Measurements from ENCODE around the gene TEX11. TPM values are rescaled to one million over a fixed set of nuclear protein-coding genes. Genes with fewer than 3 reads are reported as not detected.
"Not testable (repeated sequence)": the region's sequence is repeated elsewhere in the genome, so short reads cannot be mapped to it uniquely, and the experiment has no call there.

Gene TEX11
- total RNA-seq, 4 donors from 2014 or later = not detected

GRCh38 chrX:70669120-70669519, 239.4 kb downstream of the TEX11 start:
- Histone ChIP-seq H3K9me3 (no peaks in the 10 kb centered on the region), H3K27me3 (no peaks in the 10 kb centered on the region), H3K36me3 (no peaks in the 10 kb centered on the region), H3K4me3 (no peak overlapping the region), H3K4me1 (no peaks in the 10 kb centered on the region), H3K27ac (no peak overlapping the region)
- DNase-seq (ENCODE audit: low spot score in 2 of 2) = no peak
- no peak for TF ChIP-seq POLR2A (IDR thresholded peaks at IDR 0.05)
- no peak for TF ChIP-seq POLR2AphosphoS5 (IDR thresholded peaks at IDR 0.05)
- TF ChIP-seq CTCF (IDR thresholded peaks at IDR 0.05) = no peak
- TF ChIP-seq EP300 (IDR thresholded peaks at IDR 0.05) = no peak

- H3K36me3 ChIP-seq = no peaks in the 10 kb centered on the region
- no peak overlapping the region for H3K27ac ChIP-seq
- no peak for DNase-seq (ENCODE audit: low spot score in 2 of 2)
- TF ChIP-seq POLR2AphosphoS5 (IDR thresholded peaks at IDR 0.05) = no peak
- no peak for TF ChIP-seq EP300 (IDR thresholded peaks at IDR 0.05)
- no peak for TF ChIP-seq POLR2A (IDR thresholded peaks at IDR 0.05)
- no peak for TF ChIP-seq CTCF (IDR thresholded peaks at IDR 0.05)
- no peaks in the 10 kb centered on the region for H3K9me3 ChIP-seq
- H3K27me3 ChIP-seq = no peaks in the 10 kb centered on the region
- 21% methylated on average over 1 of the region's 1 CpG for WGBS
- H3K4me3 ChIP-seq = no peak overlapping the region
- no peaks in the 10 kb centered on the region for H3K4me1 ChIP-seq
These were observed 243.8 kb downstream of the TEX11 start for GRCh38 chrX:70664726-70665125.

- DNase-seq (ENCODE audit: low spot score in 2 of 2); H3K27me3 ChIP-seq; H3K4me1 ChIP-seq; H3K9me3 ChIP-seq; H3K27ac ChIP-seq; H3K4me3 ChIP-seq; H3K36me3 ChIP-seq: not testable (repeated sequence)
- WGBS = 80% methylated on average over 3 of the region's 11 CpGs
These were observed 247.4 kb downstream of the TEX11 start for GRCh38 chrX:70661124-70661523.

- H3K27me3 ChIP-seq; H3K4me1 ChIP-seq; H3K27ac ChIP-seq; H3K9me3 ChIP-seq; DNase-seq (ENCODE audit: low spot score in 2 of 2); H3K4me3 ChIP-seq; H3K36me3 ChIP-seq: not testable (repeated sequence)
- 88% methylated on average over 4 of the region's 4 CpGs for WGBS
These were observed 251.0 kb downstream of the TEX11 start for GRCh38 chrX:70657546-70657945.

- 61% methylated on average over 4 of the region's 4 CpGs for WGBS
- TF ChIP-seq CTCF (IDR thresholded peaks at IDR 0.05) (no peak), EP300 (IDR thresholded peaks at IDR 0.05) (no peak), POLR2AphosphoS5 (IDR thresholded peaks at IDR 0.05) (no peak), POLR2A (IDR thresholded peaks at IDR 0.05) (no peak)
- no peaks in the 10 kb centered on the region for H3K4me1 ChIP-seq
- no peaks in the 10 kb centered on the region for H3K9me3 ChIP-seq
- no peaks in the 10 kb centered on the region for H3K36me3 ChIP-seq
- H3K27me3 ChIP-seq = no peaks in the 10 kb centered on the region
- DNase-seq (ENCODE audit: low spot score in 2 of 2) = no peak
- no peak overlapping the region for H3K27ac ChIP-seq
- no peak overlapping the region for H3K4me3 ChIP-seq
These were observed 252.2 kb downstream of the TEX11 start for GRCh38 chrX:70656304-70656703.

GRCh38 chrX:70647910-70648309, 260.6 kb downstream of the TEX11 start:
- not testable (repeated sequence) for DNase-seq (ENCODE audit: low spot score in 2 of 2); H3K27me3 ChIP-seq; H3K36me3 ChIP-seq; H3K4me3 ChIP-seq; H3K27ac ChIP-seq; H3K9me3 ChIP-seq; H3K4me1 ChIP-seq
- 91% methylated on average over 3 of the region's 3 CpGs for WGBS

- no peaks in the 10 kb centered on the region for H3K4me1 ChIP-seq
- no peaks in the 10 kb centered on the region for H3K27me3 ChIP-seq
- no CpG with 5 or more reads among the region's 1 CpG for WGBS
- H3K36me3 ChIP-seq = no peaks in the 10 kb centered on the region
- H3K4me3 ChIP-seq = no peak overlapping the region
- DNase-seq (ENCODE audit: low spot score in 2 of 2) = no peak
- no peaks in the 10 kb centered on the region for H3K9me3 ChIP-seq
- no peak overlapping the region for H3K27ac ChIP-seq
- TF ChIP-seq EP300 (IDR thresholded peaks at IDR 0.05) (no peak), POLR2AphosphoS5 (IDR thresholded peaks at IDR 0.05) (no peak), CTCF (IDR thresholded peaks at IDR 0.05) (no peak), POLR2A (IDR thresholded peaks at IDR 0.05) (no peak)
These were observed 272.3 kb downstream of the TEX11 start for GRCh38 chrX:70636218-70636617.

Measured in suprapubic skin (tissue), 4 donors.